CD4-positive, alpha-beta T cell treated with Interleukin-10 for 1 hour (primary cell): ENCODE measurements around the gene TRIM56.

Experiments used
- DNase-seq: peaks from one replicate; pipeline ENCODE4 v3.0.0-alpha.2; 2020

The TRIM56 gene

DNA sequence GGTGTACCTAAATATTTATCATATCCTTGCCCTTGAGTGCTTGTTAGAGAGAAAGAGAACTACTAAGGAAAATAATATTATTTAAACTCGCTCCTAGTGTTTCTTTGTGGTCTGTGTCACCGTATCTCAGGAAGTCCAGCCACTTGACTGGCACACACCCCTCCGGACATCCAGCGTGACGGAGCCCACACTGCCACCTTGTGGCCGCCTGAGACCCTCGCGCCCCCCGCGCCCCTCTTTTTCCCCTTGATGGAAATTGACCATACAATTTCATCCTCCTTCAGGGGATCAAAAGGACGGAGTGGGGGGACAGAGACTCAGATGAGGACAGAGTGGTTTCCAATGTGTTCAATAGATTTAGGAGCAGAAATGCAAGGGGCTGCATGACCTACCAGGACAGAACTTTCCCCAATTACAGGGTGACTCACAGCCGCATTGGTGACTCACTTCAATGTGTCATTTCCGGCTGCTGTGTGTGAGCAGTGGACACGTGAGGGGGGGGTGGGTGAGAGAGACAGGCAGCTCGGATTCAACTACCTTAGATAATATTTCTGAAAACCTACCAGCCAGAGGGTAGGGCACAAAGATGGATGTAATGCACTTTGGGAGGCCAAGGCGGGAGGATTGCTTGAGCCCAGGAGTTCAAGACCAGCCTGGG lies 53.1 kb downstream of the TRIM56 start:
- DNase-seq: peak; percentile 82

DNA sequence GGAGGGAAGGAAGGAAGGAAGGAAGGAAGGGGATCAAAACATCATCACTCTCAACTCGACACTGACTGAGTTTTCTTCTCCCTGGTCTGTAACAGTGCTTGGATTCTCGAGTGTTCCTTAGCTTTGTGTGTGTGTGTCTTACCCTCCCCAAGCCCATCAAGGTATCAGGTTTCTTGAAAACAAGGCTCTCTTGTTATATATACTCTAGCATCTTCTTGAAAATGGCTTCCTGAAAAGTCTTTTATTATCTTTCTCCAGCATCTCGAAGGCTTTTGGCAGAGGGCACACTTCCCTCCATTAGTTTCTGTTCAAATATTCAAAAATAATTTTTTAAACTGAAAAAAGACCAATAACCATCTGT lies 55.0 kb downstream of the TRIM56 start:
- no peak for DNase-seq

- DNase-seq: no peak
Measured at GRCh38 chr7:101140746-101141382, 55.6 kb downstream of the TRIM56 start.
